GM21390 (cell line): ENCODE results near the gene GAS7.

ENCODE experiments used
- ATAC-seq: cut with Tn5 transposase; IDR thresholded peaks from one replicate; pipeline ENCODE4 v1.9.1; 2021; ENCODE audit not compliant: unreplicated experiment

The GAS7 gene

DNA sequence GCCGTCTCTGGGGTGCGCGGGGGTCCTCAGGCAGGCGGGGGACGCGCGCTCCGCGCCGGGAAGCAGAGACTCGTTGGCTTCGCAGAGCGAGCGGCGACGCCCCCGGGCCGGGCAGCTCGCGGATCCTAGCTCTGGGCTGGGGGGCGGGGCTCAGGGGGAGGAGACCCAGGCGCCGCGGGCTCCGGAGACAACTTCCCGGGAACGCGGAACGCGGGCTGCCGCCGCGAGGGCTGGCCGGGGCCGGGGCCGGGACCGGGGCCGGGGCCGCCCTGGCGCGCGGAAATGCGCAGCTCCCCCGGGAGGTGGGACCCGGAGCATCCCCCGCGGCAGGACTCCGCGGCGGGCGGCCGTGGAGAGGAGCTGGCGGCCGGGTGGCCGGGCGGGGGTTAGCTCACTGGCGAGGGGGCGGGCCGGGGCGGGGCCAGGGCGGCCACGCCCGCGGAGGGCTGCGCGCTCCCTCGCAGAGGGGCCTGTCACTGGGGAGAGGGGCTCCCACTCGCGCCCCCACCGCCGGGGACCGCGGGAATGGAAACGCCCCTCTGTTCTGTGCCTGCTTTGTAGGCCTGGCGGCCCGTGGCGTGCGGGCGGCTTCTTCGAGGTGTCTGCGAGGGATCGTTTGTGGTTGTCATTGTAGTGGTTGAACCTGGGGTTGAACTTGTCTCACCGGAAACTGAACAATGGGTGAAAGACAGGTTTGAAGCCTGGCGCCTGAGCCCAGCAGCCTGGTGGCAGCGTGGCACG, at the start of gene GAS7:
TSS of gene GAS7 (minus strand) at position 98 of the 741 bp plus-strand sequence.
- peak; percentile 73 for ATAC-seq

GRCh38 chr17:10247810-10248209, 49.4 kb upstream of the GAS7 start:
- ATAC-seq = no peak

DNA sequence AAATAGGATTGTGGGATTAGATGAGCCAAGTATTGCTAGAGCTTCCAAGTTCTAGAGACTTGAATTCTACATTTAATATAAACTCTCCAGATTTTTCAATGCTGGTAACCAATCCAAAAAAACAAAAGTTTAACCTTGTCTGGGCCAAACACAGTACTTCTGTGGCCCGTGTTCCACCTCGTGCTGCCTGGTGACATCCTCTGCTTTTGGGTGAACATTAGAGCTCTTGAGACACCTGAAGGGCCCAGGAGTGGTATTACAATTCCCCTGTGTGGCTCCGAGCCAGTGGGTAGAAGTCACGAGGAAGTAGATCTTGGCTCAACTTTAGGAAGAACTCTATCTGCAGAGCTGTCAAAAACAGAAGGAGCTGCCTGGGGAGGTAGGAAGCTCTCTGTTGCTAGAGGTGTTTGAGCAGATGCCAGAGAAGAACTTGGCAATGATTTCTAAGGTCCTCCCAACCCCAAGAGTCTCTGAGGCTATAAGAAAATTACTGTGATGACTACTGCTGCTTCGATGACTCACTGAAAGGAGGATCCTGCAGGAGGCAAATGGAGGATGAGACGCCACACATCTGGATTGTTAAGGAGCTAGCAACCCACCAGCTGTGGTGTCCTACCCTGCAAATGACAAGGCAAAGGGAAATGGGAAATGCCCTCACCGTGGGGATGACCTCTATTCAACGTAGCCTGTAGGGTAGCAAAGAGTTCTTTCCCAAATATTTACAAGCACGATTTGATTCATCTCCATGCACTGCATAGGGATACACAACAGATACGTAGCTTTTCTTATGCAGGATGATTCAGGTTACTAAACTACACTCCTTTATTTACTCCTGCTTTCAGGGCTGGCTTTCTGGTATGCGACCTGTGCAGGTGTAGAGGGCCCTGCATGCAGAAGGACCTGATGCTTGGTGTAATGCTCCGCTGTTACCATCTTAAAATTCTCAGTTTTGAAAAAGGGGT, 45.8 kb upstream of the GAS7 start:
- no peak for ATAC-seq

GRCh38 chr17:10241781-10242180, 43.4 kb upstream of the GAS7 start:
- no peak for ATAC-seq

DNA sequence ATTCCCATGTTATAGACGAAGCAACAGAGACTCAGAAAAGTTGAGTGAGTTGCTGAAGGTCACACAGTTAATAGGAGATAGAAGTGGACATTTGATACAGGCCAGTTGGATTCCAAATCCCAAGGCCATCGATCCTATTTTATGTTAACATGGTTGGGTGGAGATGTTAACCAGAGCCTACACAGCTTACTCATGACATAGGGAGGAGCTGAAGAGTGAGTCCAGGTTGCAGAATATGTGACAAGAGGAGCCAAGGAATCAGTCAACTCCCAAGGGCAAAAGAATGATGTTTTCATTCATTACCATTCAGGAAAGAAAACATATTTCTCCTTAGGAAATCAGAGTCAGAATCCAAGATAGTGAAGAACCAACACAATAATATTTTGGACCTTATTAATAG, 40.3 kb upstream of the GAS7 start:
- no peak for ATAC-seq

- no peak for ATAC-seq
Observed at GRCh38 chr17:10234033-10234432, 35.6 kb upstream of the GAS7 start.

DNA sequence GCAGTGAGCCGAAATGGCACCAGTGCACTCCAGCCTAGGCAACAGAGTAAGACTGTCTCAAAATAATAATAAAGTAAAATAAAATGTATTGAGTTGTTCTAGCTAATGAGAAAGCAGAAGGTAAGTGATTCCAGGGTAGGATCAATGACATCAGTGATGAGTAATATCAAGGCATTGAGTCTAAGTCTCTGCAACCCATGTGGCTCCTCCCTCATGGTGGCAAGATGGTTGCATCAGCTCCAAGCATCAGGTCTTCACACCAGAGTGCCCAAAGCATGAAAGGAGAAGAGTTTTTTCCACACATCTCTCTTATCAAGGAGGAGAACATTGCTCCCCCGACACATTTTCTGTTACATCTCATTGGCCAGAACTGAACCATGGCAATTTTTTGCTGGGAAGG, 34.8 kb upstream of the GAS7 start:
- no peak for ATAC-seq

DNA sequence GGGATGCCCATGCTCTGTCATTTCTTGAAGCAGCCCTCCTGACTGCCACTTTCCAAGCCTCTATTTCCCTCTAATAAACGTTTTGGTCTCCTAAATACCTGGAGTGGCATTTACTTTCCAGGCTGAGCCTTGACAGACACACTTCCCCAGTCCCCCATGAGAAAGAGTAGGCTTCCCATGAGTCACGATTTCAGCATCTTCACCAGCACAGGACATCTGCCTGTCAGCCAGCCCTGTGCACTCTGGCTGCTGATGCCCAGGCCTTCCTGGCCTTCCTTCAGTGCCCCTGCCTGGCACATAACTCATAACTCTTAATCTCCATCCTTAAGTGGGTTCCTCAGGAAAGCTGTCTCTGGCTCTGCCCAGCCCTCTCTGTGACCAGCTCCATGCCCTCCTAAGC, 30.8 kb upstream of the GAS7 start:
- ATAC-seq = no peak

GRCh38 chr17:10226930-10227695, 28.7 kb upstream of the GAS7 start:
- ATAC-seq = no peak

GRCh38 chr17:10224582-10225195, 26.3 kb upstream of the GAS7 start:
- no peak for ATAC-seq

DNA sequence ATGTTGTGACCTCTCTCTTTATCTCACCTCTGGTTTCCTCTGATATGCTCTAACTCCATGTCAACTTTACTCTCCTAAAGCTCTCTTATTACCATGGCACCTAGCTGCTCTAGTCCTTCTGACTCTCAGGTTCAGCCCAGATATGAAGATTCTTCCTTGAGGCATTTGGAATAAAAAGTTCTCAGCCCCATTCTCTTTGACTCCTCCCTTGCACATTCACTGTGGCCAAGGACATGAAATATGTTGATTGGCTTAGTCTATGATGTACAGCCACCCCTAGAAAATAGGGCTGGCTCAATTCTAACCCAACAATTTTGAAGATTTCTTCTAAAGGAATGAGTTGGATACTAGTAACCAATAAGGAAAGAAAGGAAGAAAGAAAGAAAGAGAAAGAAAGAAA, 20.8 kb upstream of the GAS7 start:
- no peak for ATAC-seq

DNA sequence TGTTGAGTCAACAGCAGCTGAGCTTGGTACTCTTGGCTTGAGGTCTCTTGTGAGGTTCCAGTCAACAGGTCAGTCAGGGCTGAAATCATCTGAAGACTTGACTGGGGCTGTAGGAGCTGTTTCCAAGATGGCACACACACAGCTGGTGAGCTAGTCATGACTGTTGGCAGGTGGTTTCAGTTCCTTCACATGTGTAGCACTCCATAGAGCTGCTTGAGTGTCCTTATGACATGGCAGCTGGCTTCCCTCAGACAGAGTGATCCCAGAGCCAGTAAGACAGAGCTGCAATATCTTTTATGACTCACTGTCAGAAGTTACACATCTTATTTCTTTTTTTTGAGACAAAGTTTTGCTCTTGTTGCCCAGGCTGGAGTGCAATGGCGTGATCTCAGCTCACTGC, 19.5 kb upstream of the GAS7 start:
- ATAC-seq = no peak

DNA sequence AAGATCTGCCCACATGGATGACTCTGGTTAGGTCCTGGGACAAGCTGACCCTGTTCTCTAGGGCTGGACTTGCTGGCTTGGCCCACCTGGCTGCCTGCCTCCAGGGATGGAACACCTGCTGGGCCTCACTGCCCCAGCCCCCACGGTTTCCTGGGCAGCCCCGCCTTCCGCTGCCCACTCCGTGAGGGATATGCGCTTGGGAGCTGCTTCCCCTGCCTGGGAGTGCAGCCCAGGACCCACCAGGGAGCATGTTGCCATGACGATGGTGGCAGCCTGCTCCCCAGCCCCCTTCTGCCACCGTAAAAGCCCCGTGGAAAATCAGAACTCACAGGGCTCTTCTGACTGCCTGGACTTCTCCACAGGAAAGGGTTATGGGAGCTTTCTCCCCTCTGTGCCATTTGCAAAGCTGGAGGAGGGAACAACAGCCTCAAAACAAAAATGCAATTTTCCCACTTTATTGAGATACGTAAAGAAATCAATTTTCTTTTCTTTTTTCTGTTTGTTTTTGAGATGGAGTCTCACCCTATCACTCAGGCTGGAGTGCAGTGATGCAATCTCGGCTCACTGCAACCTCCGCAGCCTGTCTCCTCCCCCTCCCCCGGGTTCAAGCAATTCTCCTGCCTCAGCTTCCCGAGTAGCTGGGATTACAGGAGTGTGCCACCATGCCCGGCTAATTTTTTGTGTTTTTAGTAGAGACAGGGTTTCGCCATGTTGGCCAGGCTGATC, 18.0 kb upstream of the GAS7 start:
- no peak for ATAC-seq

- no peak for ATAC-seq
Observed at GRCh38 chr17:10215286-10215685, 16.9 kb upstream of the GAS7 start.

DNA sequence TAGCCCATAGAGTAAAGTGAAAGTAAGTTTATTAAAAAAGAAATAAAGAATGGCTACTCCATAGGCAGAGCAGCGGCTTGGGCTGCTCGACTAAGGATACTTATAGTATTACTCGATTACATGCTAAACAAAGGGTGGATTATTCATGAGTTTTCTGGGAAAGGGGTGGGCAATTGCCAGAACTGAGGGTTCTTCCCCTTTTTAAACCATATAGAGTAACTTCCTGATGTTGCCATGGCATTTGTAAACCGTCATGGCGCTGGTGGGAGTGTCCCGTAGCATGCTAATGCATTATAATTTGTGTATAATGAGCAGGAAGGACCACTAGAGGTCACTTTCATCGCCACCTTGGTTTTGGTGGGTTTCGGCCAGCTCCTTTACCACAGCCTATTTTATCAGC, 13.3 kb upstream of the GAS7 start:
- no peak for ATAC-seq

- no peak for ATAC-seq
Observed at GRCh38 chr17:10210151-10210574, 11.8 kb upstream of the GAS7 start.

- no peak for ATAC-seq
Observed at GRCh38 chr17:10208604-10209193, 10.3 kb upstream of the GAS7 start.

- no peak for ATAC-seq
Observed at GRCh38 chr17:10207153-10207552, 8.7 kb upstream of the GAS7 start.

DNA sequence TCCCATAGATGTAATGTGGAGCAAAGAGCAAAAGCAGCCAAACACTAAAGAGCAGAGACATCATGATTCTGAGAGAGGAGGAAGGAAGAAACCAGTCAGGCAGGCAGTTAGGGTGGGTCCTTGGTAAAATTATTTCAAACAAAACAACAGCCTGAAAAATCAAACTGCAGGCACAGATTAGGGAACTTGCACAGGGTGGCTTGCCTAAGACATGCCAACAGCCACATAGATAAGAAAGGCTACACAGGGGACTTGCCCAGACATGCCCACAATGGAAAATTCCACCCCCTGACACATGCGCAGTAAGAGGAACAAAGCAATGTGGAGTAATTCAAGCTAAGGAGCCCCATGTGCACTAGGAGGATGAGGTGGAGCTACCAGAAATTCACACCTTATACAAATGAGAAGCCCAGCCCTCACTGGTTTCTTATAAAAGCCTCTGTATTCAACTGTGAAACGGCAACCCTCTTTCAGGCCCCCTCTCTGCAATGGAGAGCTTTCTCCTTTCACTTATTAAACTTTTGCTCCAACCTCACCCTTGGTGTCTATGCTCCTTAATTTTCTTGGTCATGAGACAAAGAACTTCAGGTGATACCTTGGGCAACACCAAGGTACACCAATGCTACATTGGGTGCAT, 7.3 kb upstream of the GAS7 start:
- ATAC-seq = no peak
